Globus pallidus (tissue), 1 donor: ENCODE results near the gene MAGEA2B.
"Not testable (repeated sequence)": the region's sequence is repeated elsewhere in the genome, so short reads cannot be mapped to it uniquely, and the experiment has no call there.

Experiments
- DNase-seq: peaks from one replicate; pipeline ENCODE4 v3.0.0-alpha.2; 2015; ENCODE audit warnings: low spot score

Gene MAGEA2B, protein sequence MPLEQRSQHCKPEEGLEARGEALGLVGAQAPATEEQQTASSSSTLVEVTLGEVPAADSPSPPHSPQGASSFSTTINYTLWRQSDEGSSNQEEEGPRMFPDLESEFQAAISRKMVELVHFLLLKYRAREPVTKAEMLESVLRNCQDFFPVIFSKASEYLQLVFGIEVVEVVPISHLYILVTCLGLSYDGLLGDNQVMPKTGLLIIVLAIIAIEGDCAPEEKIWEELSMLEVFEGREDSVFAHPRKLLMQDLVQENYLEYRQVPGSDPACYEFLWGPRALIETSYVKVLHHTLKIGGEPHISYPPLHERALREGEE

DNA sequence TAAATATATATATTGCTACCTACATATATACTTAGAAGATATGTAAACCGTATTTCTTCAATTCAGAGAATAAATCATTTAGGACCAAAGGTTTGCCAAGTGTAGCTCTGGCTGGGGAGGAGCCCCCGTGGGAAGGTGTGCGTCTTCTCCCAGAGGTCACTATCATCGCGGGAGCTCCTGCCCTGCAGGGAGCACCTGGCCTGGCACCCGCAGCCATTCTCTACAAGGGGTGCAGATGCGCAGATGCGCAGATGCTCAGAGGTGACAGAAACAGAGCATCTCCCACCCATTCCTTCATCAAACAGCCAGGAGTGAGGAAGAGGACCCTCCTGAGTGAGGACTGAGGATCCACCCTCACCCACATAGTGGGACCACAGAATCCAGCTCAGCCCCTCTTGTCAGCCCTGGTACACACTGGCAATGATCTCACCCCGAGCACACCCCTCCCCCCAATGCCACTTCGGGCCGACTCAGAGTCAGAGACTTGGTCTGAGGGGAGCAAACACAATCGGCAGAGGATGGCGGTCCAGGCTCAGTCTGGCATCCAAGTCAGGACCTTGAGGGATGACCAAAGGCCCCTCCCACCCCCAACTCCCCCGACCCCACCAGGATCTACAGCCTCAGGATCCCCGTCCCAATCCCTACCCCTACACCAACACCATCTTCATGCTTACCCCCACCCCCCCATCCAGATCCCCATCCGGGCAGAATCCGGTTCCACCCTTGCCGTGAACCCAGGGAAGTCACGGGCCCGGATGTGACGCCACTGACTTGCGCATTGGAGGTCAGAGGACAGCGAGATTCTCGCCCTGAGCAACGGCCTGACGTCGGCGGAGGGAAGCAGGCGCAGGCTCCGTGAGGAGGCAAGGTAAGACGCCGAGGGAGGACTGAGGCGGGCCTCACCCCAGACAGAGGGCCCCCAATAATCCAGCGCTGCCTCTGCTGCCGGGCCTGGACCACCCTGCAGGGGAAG lies at the start of gene MAGEA2B:
TSS of gene MAGEA2B (plus strand) at position 814 of the 973 bp plus-strand sequence. CDS start 2,479 bp downstream, outside the sequence.
- DNase-seq, result not testable (repeated sequence)

DNA sequence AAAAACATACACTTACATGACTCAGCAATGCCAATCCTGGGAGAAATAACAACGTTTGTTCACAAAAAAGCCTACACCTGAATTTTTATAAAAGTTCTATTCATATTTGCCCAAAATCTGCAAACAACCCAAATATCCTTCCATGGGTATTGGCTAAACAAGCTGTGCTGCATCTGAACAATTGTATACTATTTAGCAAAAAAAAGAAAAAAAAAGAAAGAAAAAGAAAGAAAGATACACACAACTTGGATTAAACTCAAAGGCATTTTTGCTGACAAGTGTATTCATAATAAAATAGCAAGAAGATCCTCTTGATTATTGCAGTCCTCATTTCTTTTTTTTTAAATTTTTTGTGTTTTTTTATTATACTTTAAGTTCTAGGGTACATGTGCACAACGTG lies 40.3 kb upstream of the MAGEA2B start:
- no peak for DNase-seq

DNA sequence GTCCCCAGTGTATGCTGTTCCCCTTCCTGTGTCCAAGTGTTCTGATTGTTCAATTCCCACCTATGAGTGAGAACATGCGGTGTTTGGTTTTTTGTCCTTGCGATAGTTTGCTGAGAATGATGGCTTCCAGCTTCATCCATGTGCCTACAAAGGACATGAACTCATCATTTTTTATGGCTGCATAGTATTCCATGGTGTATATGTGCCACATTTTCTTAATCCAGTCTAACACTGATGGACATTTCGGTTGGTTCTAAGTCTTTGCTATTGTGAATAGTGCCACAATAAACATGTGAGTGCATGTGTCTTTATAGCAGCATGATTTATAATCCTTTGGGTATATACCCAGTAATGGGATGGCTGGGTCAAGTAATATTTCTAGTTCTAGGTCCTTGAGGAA lies 39.8 kb upstream of the MAGEA2B start:
- not testable (repeated sequence) for DNase-seq

DNA sequence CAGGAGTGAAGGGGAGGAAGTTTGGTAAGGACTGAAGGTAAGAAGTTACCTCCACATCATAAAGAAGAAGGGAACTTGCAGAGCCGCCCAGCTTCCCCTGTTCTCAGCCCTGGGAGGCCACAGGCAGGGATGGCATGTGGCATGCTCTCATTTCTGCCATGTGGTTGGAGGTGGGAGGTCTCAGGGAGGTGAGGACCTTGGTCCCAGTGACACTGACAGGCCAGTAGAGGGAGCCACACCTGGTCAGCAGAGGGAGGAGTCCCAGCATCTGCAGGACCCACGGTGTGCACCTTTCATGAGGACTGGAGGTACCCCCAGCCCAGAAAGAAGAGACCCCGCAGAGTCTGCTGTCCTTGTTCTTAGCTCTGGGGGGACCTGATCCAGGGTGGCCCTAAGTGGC lies 33.4 kb upstream of the MAGEA2B start:
- not testable (repeated sequence) for DNase-seq

DNA sequence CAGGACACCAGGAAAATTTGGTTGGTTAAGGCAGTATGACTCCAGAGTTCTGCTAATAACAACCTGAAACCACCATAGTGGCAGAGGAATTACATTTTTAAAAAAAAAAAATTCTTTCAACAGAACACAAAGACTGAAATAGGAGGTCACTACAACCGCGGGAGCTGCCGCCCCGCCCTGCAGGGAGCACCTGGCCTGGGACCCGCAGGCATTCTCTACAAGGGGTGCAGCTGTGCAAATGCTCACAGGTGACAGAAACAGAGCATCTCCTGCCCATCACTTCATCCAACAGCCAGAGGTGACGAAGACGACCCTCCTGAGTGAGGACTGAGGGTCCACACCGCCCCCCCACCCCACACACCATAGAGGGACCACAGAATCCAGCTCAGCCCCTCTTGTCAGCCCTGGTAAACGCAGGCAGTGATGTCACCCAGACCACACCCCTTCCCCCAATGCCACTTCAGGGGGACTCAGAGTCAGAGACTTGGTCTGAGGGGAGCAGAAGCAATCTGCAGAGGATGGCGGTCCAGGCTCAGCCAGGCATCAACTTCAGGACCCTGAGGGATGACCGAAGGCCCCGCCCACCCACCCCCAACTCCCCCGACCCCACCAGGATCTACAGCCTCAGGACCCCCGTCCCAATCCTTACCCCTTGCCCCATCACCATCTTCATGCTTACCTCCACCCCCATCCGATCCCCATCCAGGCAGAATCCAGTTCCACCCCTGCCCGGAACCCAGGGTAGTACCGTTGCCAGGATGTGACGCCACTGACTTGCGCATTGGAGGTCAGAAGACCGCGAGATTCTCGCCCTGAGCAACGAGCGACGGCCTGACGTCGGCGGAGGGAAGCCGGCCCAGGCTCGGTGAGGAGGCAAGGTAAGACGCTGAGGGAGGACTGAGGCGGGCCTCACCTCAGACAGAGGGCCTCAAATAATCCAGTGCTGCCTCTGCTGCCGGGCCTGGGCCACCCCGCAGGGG lies 16.2 kb upstream of the MAGEA2B start, which contains the start of gene MAGEA3:
TSS of gene MAGEA3 (plus strand) at position 843 of the 980 bp plus-strand sequence. CDS start 2,039 bp downstream, outside the sequence.
- DNase-seq, result not testable (repeated sequence)

DNA sequence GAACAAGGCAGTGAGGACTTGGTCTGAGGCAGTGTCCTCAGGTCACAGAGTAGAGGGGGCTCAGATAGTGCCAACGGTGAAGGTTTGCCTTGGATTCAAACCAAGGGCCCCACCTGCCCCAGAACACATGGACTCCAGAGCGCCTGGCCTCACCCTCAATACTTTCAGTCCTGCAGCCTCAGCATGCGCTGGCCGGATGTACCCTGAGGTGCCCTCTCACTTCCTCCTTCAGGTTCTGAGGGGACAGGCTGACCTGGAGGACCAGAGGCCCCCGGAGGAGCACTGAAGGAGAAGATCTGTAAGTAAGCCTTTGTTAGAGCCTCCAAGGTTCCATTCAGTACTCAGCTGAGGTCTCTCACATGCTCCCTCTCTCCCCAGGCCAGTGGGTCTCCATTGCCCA lies 14.0 kb upstream of the MAGEA2B start:
- DNase-seq, result not testable (repeated sequence)

DNA sequence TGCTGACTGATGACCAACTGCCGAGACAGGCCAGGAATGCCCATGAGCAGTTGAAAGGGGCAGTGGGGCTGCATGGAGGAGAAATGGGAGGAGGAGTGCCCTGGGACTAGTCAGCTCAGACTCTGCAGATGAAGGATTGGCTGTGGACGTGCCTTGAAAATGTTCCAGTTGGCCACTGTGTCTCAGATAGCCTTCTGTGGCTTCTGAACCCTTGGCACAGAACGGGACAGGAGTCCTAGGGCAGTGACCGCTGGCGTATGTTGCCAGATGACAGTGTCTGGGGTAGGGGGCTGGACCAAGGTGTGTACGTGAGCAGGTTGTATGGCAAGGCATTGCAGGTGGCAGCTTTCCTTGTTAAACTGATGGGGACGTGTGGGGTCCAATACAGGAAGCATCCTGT lies 7.9 kb upstream of the MAGEA2B start:
- DNase-seq, result not testable (repeated sequence)

DNA sequence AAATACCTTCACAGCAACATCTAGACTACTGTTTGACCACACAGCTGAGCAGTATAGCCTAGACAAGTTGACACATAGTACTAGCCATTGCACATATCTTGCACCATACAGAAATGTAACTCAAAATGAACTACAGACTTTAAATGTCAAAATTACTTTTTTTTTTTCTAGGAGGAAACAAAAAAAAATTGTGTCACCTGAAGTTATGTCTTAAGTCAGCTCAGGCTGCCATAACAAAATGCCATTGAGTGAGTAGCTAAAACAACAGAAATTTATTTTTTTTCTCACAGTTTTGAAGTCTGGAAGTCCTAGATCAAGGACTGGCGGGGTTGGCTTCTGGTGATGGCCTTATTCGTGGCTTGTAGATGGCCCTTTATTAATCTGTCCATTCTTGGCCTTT lies 5.3 kb upstream of the MAGEA2B start, which contains the start of gene CSAG2:
TSS of gene CSAG2 (minus strand) at position 101 of the 400 bp plus-strand sequence. CDS start 161 bp downstream, outside the sequence.
- not testable (repeated sequence) for DNase-seq

DNA sequence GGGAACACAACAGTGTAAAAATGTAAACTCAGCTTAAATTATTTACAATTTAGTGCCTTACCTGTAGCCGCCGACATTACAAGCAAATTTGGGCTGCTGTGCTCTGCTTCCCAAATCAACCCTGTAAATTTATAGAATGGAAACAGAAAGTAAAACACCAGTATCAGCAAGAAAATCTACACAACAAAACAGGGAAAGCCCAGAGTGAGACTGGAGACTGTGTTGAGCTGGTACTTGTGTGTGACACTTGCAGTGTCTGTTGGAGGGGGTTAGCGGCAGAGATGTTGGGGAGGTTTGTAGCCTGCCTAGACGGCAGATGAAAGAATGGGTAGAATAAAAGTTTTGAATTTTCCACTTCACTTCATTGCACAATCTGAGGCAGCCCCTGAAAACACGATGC lies 1.2 kb upstream of the MAGEA2B start:
- not testable (repeated sequence) for DNase-seq

DNA sequence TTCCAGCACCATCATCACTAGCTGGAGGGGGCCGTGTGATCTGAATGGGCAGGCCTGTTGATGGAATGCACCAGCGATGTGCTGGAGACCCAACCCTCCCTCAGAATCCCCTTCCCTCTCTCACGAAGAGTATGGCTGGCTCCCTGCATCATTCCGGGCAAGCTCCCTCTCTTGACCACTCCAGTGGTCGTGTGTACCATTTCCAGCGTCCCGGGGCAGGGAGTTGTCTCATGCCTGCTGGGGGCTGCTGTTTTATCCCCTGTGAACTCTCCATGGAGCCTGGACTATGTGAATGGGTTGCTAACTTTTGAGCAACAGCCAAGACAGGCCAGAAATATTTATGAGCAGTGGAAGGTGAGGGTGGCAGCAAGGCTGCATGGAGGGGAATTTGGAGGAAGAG lies 11.0 kb downstream of the MAGEA2B start:
- no peak for DNase-seq

DNA sequence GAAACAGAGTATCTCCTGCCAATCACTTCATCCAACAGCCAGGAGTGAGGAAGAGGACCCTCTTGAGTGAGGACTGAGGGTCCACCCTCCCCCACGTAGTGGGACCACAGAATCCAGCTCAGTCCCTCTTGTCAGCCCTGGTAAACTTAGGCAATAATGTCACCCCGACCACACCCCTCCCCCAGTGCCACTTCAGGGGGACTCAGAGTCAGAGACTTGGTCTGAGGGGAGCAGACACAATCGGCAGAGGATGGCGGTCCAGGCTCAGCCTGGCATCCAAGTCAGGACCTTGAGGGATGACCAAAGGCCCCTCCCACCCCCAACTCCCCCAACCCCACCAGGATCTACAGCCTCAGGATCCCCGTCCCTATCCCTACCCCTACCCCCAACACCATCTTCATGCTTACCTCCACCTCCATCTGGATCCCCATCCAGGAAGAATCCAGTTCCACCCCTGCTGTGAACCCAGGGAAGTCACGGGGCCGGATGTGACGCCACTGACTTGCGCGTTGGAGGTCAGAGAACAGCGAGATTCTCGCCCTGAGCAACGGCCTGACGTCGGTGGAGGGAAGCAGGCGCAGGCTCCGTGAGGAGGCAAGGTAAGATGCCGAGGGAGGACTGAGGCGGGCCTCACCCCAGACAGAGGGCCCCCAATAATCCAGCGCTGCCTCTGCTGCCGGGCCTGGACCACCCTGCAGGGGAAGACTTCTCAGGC lies 19.0 kb downstream of the MAGEA2B start, which contains the start of the genes CSAG1 and MAGEA12:
TSS of gene CSAG1 (minus strand) at position 461 of the 715 bp plus-strand sequence. CDS start 1,261 bp downstream, outside the sequence.
TSS of gene MAGEA12 (plus strand) at position 497 of the 715 bp plus-strand sequence. CDS start 2,405 bp downstream, outside the sequence.
- DNase-seq, result no peak

DNA sequence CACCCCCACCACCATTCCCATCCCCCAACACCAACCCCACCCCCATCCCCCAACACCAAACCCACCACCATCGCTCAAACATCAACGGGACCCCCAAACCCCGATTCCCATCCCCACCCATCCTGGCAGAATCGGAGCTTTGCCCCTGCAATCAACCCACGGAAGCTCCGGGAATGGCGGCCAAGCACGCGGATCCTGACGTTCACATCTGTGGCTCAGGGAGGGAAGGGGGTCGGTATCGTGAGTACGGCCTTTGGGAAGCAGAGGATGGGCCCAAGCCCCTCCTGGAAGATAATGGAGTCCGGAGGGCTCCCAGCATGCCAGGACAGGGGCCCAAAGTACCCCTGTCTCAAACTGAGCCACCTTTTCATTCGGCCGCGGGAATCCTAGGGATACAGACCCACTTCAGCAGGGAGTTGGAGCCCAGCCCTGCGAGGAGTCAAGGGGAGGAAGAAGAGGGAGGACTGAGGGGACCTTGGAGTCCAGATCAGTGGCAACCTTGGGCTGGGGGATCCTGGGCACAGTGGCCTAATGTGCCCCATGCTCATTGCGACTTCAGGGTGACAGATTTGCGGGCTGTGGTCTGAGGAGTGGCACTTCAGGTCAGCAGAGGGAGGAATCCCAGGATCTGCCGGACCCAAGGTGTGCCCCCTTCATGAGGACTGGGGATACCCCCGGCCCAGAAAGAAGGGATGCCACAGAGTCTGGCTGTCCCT lies 19.9 kb downstream of the MAGEA2B start:
- not testable (repeated sequence) for DNase-seq

DNA sequence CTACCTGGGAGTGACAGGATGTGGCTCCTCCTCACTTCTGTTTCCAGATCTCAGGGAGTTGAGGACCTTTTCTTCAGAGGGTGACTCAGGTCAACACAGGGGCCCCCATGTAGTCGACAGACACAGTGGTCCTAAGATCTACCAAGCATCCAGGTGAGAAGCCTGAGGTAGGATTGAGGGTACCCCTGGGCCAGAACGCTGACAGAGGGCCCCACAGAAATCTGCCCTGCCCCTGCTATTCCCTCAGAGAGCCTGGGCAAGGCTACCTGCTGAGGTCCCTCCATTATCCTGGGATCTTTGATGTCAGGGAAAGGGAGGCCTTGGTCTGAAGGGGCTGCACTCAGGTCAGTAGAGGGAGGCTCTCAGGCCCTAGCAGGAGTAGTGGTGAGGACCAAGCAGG lies 20.7 kb downstream of the MAGEA2B start:
- DNase-seq, result no peak

DNA sequence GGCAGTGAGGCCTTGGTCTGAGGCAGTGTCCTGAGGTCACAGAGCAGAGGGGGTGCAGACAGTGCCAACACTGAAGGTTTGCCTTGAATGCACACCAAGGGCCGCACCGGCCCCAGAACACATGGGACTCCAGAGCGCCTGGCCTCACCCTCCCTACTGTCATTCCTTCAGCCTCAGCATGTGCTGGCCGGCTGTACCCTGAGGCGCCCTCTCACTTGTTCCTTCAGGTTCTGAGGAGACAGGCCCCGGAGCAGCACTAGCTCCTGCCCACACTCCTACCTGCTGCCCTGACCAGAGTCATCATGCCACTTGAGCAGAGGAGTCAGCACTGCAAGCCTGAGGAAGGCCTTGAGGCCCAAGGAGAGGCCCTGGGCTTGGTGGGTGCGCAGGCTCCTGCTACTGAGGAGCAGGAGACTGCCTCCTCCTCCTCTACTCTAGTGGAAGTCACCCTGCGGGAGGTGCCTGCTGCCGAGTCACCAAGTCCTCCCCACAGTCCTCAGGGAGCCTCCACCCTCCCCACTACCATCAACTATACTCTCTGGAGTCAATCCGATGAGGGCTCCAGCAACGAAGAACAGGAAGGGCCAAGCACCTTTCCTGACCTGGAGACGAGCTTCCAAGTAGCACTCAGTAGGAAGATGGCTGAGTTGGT lies 21.6 kb downstream of the MAGEA2B start:
- no peak for DNase-seq

DNA sequence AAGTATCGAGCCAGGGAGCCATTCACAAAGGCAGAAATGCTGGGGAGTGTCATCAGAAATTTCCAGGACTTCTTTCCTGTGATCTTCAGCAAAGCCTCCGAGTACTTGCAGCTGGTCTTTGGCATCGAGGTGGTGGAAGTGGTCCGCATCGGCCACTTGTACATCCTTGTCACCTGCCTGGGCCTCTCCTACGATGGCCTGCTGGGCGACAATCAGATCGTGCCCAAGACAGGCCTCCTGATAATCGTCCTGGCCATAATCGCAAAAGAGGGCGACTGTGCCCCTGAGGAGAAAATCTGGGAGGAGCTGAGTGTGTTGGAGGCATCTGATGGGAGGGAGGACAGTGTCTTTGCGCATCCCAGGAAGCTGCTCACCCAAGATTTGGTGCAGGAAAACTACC lies 22.1 kb downstream of the MAGEA2B start:
- not testable (repeated sequence) for DNase-seq

DNA sequence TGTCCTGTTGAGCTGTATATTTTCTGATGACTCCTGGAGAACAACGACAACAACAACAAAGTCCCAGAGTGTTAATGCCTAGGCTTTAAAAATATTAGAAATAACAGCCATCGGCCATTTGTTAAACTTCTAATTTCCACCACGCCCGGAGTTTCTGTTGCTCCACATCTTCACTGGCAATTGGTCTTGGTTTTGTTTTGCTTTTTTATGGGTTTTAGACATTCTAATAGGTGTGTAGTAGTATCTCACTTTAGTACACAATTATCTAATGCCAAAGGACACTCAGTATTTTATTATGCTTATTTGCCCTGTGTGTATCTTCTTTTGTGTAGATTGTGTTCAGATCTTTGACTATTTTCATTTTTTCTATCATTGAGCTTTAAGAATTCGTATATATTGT lies 24.1 kb downstream of the MAGEA2B start:
- no peak for DNase-seq

DNA sequence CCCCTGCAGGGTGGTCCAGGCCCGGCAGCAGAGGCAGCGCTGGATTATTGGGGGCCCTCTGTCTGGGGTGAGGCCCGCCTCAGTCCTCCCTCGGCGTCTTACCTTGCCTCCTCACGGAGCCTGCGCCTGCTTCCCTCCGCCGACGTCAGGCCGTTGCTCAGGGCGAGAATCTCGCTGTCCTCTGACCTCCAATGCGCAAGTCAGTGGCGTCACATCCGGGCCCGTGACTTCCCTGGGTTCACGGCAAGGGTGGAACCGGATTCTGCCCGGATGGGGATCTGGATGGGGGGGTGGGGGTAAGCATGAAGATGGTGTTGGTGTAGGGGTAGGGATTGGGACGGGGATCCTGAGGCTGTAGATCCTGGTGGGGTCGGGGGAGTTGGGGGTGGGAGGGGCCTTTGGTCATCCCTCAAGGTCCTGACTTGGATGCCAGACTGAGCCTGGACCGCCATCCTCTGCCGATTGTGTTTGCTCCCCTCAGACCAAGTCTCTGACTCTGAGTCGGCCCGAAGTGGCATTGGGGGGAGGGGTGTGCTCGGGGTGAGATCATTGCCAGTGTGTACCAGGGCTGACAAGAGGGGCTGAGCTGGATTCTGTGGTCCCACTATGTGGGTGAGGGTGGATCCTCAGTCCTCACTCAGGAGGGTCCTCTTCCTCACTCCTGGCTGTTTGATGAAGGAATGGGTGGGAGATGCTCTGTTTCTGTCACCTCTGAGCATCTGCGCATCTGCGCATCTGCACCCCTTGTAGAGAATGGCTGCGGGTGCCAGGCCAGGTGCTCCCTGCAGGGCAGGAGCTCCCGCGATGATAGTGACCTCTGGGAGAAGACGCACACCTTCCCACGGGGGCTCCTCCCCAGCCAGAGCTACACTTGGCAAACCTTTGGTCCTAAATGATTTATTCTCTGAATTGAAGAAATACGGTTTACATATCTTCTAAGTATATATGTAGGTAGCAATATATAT lies 39.5 kb downstream of the MAGEA2B start, which contains the start of gene MAGEA2:
TSS of gene MAGEA2 (minus strand) at position 157 of the 965 bp plus-strand sequence. CDS start 2,479 bp downstream, outside the sequence.
- DNase-seq, result not testable (repeated sequence)

DNA sequence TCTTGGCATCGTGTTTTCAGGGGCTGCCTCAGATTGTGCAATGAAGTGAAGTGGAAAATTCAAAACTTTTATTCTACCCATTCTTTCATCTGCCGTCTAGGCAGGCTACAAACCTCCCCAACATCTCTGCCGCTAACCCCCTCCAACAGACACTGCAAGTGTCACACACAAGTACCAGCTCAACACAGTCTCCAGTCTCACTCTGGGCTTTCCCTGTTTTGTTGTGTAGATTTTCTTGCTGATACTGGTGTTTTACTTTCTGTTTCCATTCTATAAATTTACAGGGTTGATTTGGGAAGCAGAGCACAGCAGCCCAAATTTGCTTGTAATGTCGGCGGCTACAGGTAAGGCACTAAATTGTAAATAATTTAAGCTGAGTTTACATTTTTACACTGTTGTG lies 40.4 kb downstream of the MAGEA2B start:
- not testable (repeated sequence) for DNase-seq
